NCI-H526 (cell line): ENCODE results near the gene GALNT9.
"Not testable (repeated sequence)": the region's sequence is repeated elsewhere in the genome, so short reads cannot be mapped to it uniquely, and the experiment has no call there.

Experiments
- DNase-seq, 2 experiments: peaks; one replicate each; lab custom pipeline; 2025; lab: John Stamatoyannopoulos, UW

GALNT9 gene

DNA sequence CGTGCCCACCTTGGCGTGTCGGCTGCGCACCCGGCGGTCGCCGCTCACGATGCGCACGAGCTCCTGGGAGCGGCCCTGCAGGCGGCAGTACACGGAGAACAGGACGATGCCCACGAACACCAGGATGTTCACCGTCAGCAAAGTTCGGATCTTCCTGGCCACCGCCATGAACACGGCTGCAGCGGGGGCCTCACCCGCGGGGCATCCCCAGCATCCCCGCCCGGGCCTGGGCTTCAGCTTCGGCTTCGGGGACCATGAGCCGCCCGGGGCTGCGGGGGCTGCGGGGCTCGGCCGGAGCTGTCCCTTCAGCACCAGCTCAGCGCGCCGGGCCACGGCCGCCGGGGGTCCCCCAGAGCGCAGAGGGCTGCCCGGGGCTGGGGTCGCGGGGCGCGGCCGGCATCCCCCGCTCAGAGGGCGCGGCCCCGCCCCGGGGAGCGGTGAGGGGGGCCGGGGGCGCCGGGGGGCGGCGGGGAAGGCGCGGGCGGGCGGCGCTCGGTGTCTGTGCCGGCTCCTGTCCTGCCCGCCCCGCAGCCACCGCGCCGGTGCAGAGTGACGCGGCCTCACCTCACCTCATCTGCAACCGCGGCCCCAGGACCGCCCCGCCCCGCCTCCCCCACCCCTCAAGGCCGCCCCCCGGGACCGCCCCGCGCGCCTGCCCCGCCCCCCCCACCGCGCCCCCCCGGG lies at the start of gene GALNT9:
TSS of gene GALNT9 (minus strand) at position 554 of the 684 bp plus-strand sequence. CDS start at position 168, 386 bp downstream.
- DNase-seq, result no peak

DNA sequence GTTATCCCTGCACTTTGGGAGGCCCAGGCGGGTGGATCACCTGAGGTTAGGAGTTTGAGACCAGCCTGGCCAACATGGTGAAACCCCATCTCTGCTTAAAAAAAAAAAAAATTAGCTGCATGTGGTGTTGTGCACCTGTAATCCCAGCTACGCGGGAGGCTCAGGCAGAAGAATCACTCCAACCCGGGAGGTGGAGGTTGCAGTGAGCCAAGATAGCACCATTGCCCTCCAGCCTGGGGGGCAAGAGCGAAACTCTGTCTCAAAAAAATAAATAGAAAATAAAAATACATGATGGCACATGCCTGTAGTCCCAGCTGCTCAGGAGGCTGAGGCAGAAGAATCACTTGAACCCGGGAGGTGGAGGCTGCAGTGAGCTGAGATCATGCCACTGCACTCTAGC lies 49.7 kb upstream of the GALNT9 start:
- not testable (repeated sequence) for DNase-seq

DNA sequence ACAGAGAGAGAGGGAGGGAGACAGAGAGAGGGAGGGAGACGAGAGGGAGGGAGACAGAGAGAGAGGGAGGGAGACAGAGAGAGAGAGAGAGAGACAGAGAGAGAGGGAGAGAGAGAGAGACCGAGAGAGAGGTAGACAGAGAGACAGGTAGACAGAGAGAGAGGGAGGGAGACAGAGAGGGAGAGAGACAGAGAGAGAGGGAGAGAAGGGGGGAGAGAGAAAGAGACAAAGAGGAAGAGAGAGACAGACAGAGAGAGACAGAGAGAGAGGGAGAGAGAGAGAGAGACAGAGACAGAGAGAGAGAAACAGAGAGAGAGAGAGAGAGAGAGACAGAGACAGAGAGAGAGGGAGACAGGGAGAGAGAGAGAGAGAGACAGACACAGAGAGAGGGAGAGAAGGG lies 47.8 kb upstream of the GALNT9 start:
- DNase-seq, result no peak

DNA sequence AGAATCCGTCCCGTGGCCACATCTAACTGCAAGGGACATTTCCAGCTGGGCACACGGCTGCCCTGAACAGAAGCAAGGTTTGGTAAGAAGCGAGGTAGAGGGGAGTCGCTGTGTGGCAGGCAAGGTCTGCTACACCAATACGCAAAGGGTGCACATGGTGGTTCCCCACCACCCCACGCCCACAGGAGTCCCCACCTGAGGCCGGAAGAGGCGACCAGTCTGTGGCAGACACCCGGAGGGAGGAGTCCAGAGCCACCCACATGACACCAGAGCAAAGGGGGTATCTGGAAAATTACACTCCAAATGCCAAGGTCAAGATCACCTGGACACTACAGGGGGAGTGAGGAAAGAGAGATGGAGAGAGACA lies 47.1 kb upstream of the GALNT9 start:
- DNase-seq, result no peak

GRCh38 chr12:132375747-132376463 lies 46.5 kb upstream of the GALNT9 start:
- peak in 1 of 2 experiments; percentile 37 for DNase-seq

- DNase-seq, result no peak
These were observed 45.4 kb upstream of the GALNT9 start for GRCh38 chr12:132374612-132375445.

- DNase-seq, result no peak
These were observed 44.7 kb upstream of the GALNT9 start for GRCh38 chr12:132373901-132374611.

DNA sequence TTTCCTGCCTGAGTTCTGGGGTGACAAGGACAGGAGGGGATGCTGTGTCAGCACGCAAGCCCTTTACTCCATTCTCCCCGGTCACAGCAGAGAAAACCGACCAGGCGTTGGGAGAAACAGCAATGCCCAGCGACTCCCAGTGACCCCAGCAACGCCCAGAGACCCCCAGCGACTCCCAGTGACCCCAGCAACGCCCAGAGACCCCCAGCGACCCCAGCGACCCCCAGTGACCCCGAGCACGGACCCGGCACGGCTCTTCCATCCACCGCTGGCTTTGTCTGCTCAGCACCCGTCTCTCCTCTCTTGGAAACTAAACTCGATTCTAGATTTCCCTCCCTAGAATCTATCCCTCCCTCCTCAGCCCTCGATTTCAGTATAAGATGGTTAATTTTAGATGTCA lies 38.5 kb upstream of the GALNT9 start:
- no peak for DNase-seq

GRCh38 chr12:132367071-132367851 lies 37.9 kb upstream of the GALNT9 start:
- DNase-seq, result no peak

GRCh38 chr12:132366341-132366861 lies 37.0 kb upstream of the GALNT9 start:
- peak in 1 of 2 experiments; percentile 31 for DNase-seq

GRCh38 chr12:132365226-132365625 lies 35.8 kb upstream of the GALNT9 start:
- no peak for DNase-seq

DNA sequence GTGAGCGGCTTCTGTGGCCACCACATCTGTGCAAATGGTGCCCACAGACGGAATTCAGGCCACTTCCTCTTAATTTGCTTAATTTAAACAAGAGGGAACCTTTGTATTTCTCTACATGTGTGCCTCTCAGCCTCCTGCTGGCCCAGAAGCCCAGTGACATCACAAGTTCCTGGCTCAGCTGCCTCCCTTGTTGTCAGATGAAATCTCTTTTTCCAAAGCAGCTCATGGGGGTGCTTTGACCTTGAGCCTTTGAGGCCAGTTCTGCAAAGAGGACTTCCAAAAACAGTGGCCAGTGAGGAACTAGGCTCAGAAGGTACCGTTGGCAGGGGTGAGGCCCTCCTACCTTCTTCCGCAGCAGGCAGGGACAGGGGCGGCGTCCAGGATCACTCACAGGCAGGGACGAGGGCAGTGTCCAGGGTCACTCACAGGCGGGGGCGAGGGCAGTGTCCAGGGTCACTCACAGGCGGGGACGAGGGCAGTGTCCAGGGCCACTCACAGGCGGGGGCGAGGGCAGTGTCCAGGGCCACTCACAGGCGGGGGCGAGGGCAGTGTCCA lies 35.0 kb upstream of the GALNT9 start:
- DNase-seq, result no peak

GRCh38 chr12:132363661-132364347 lies 34.4 kb upstream of the GALNT9 start:
- no peak for DNase-seq

DNA sequence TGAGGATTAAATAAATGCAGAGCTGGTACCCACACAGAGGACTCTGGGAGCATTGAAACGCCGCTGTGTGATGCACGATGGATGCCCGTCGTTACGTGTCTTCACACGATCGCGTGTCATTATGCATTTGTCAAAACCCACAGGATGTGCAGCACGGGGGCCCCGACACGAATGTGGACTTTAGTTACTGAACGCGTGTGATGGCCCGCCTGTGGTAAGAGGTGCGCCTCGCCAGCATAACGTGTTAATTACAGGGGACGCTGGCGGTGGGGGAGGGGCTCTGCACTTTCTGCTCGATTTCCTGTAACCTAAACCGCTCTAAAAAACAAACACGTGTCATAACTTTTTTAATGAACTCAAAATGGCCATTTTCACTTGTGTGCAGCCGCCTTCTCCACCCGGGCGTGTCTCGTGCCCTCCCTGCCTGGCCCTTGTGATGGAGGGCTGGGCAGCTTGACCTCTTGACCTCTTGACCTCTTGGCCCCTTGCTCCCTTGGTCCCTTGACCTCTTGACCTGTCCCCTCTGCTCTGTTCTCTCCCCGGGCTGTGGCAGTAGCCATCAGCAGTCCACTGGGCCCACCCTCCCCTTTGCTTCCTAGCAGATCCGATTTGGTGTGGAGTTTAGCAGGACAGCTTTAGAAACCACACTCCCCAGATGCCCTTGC lies 33.7 kb upstream of the GALNT9 start:
- DNase-seq, result peak in 1 of 2 experiments; percentile 22

GRCh38 chr12:132360906-132361777 lies 31.8 kb upstream of the GALNT9 start:
- DNase-seq, result no peak

- no peak for DNase-seq
These were observed 31.0 kb upstream of the GALNT9 start for GRCh38 chr12:132360410-132360809.

- DNase-seq, result no peak
These were observed 30.6 kb upstream of the GALNT9 start for GRCh38 chr12:132359971-132360370.

DNA sequence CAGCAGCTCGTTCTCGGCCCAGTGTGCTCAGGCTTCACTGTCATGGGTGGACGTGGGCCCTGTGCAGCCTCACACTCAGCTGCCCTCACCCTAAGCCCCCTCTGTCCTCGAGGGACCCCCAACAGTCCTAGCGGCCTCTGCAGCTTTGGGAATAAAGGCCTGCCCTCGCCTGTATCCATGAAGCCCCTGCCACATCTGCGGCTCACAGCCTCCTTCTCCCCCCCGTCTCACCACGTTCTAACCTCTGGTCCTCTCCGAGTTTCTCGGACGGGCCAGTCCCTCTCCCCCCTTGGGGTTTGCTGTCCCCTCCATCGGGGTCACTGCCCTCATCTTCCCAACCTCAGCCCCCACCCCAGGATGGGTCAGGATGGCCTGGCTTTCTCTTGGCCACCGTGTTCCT lies 30.2 kb upstream of the GALNT9 start:
- DNase-seq, result no peak
